C4-2B (cell line): Measurements from ENCODE around the gene ASB16.

Source experiments
- ZFX ChIP-seq: fragments of 450-650 bp; IDR thresholded peaks from 2 replicates; pipeline ENCODE4 v1.6.1; 2017
- TF ChIP-seq, protein P1 (sequence below): fragments of 450-650 bp; conservative IDR thresholded peaks from 2 replicates; pipeline ENCODE4 v1.5.1; 2017; ENCODE audit warnings: mild to moderate bottlenecking

DNA sequence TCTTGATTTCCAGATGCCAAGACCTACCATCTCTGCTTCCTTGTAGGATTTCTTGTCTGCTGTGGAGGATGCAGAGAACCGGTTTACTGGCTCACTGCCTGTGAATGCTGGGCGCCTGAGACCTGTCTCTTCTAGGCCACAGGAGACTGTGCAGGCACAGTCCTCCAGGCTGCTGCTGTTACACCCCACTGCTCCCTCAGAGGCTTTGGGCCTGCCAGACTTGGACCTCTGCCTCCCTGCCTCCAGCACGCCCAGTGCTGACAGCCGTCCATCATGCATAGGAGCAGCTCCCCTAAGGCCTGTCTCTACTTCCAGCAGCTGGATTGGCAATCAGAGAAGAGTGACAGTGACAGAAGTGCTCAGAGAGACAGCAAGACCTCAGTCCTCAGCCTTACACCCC lies 22.7 kb upstream of the ASB16 start:
- TF ChIP-seq, protein P1, sequence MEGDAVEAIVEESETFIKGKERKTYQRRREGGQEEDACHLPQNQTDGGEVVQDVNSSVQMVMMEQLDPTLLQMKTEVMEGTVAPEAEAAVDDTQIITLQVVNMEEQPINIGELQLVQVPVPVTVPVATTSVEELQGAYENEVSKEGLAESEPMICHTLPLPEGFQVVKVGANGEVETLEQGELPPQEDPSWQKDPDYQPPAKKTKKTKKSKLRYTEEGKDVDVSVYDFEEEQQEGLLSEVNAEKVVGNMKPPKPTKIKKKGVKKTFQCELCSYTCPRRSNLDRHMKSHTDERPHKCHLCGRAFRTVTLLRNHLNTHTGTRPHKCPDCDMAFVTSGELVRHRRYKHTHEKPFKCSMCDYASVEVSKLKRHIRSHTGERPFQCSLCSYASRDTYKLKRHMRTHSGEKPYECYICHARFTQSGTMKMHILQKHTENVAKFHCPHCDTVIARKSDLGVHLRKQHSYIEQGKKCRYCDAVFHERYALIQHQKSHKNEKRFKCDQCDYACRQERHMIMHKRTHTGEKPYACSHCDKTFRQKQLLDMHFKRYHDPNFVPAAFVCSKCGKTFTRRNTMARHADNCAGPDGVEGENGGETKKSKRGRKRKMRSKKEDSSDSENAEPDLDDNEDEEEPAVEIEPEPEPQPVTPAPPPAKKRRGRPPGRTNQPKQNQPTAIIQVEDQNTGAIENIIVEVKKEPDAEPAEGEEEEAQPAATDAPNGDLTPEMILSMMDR, result no peak
- no peak for TF ChIP-seq ZFX
